ENCODE measurements around the gene SYCP2. TPM values are rescaled to one million over a fixed set of nuclear protein-coding genes. Genes with fewer than 3 reads are reported as not detected.

The SYCP2 gene
- polyA plus RNA-seq, 1 experiment = 0.24 TPM

DNA sequence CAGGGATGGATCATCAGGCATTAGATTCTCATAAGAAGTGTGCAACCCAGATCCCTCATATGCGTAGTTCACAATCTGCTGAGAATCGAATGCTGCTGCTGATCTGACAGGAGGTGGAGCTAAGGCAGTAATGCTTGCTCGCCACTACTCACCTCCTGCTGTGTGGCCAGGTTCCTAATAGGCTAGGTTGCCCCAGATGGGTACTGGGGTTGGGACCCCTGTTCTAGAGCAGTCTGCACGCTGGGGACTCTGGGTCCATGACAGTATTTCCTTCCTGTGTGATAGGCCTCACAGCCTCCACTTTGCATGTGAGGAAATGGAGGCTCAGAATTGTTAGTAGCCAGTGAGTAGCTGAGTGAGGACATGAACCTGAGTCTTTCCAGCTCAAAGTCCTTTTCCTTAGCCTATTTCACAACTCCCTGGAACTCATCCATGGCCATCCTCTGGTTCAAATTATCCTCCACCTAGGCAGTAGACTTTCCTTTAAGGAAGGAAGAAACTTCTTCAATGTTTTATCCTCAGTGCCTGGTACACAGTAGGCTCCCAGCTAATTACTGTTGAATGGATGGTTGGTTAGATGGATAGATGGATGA is 117.2 kb downstream of the SYCP2 start:
- Histone ChIP-seq H3K9me3 (ENCODE audit: control insufficient read depth, insufficient read depth, low read length) (peaks cover 27% of the 10 kb centered on the region; the same call in 1 of the 2 replicates), H3K27me3 (ENCODE audit: control insufficient read depth, insufficient read depth, low read length) (no peaks in the 10 kb centered on the region), H3K4me3 (ENCODE audit: low read depth, low read length) (no peak overlapping the region), H3K27ac (ENCODE audit: low read depth, low read length) (no peak overlapping the region)
- CTCF ChIA-PET = interaction anchor here (0.6 kb wide), 1 partner anchor 1413 kb away, joined by 3 read pairs; no protein-coding TSS in a partner anchor
- TF ChIP-seq, protein P1, sequence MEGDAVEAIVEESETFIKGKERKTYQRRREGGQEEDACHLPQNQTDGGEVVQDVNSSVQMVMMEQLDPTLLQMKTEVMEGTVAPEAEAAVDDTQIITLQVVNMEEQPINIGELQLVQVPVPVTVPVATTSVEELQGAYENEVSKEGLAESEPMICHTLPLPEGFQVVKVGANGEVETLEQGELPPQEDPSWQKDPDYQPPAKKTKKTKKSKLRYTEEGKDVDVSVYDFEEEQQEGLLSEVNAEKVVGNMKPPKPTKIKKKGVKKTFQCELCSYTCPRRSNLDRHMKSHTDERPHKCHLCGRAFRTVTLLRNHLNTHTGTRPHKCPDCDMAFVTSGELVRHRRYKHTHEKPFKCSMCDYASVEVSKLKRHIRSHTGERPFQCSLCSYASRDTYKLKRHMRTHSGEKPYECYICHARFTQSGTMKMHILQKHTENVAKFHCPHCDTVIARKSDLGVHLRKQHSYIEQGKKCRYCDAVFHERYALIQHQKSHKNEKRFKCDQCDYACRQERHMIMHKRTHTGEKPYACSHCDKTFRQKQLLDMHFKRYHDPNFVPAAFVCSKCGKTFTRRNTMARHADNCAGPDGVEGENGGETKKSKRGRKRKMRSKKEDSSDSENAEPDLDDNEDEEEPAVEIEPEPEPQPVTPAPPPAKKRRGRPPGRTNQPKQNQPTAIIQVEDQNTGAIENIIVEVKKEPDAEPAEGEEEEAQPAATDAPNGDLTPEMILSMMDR (IDR thresholded peaks at IDR 0.05; ENCODE audit: low read depth, low read length) = no peak
- no peak for DNase-seq (ENCODE audit: low read depth, low spot score)
- POLR2A ChIA-PET = no interaction called here

DNA sequence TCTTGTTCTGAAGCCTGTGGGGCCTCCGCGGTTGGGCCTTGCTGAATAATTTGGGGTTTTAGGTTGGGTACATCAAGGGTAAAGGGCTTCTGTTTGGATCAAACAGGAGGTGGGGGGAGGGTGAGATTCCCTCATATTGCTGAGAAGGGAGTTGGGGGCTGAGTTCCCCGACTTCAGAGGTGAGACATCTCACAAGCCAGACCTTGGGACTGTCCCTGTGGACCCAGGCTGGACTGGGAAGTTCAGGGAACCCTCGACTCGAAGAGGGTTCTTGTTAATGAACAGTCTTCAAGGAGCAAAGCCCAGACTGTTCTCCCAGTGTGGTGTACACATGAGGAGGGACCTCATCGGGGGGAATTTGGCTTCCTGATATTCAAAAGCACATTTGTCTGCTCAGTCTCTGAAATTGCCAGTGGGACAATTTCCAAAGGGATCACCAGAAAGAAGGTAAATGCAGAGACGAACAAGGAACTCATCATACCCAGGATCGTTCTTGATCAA is 118.5 kb downstream of the SYCP2 start:
- CTCF ChIA-PET = no interaction called here
- no peaks in the 10 kb centered on the region for H3K27me3 ChIP-seq (ENCODE audit: control insufficient read depth, insufficient read depth, low read length)
- TF ChIP-seq, protein P1 (IDR thresholded peaks at IDR 0.05; ENCODE audit: low read depth, low read length) = no peak
- H3K27ac ChIP-seq (ENCODE audit: low read depth, low read length) = no peak overlapping the region
- DNase-seq (ENCODE audit: low read depth, low spot score) = no peak
- peaks cover 24% of the 10 kb centered on the region; the same call in 1 of the 2 replicates for H3K9me3 ChIP-seq (ENCODE audit: control insufficient read depth, insufficient read depth, low read length)
- POLR2A ChIA-PET = no interaction called here
- no peak overlapping the region for H3K4me3 ChIP-seq (ENCODE audit: low read depth, low read length)

DNA sequence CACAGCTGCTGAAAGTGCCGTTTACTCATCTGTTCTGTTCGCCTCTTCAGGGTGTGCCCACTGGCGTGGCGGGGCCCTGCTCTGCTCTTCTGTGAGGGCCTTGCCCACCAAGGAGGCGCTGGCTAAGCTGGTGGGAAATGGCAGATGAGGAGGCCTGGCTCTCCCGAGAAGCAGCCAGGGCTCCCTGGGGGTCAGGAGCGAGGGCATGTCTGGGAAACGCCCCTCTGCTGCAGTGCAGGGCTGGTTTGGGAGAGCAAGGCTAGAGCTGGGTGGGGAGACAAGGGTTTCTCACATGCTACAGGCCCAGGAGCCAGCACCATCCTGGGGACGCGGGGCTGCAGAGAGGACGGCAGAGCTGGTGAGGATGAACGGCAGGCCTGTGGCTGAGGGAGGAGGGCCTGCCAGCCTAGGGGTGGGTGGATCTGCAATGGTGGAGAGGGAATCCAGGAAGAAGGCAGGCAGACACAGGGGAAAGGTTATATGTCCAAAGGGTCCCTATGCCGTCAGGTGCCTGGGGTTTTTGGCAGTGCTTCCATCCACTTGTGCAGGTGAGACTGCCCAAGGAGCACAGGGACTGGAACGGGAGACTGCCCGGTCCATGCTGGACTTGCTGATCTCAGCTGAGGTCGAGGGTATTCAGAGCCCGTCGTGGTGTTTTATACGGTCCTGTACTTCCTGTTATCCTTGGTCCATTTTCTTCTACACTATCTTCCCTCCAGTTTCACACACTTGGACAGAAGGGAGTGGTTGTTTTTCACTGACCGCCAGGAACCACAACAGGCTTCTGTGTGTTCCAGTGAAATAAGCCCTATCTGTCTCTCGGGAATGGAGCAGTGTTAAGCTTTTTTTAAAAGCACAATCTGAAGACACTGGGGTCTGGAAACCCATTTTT is 119.2 kb downstream of the SYCP2 start:
- Histone ChIP-seq H3K27ac (ENCODE audit: low read depth, low read length) (no peak overlapping the region), H3K9me3 (ENCODE audit: control insufficient read depth, insufficient read depth, low read length) (peaks cover 17% of the 10 kb centered on the region; the same call in 1 of the 2 replicates), H3K4me3 (ENCODE audit: low read depth, low read length) (no peak overlapping the region), H3K27me3 (ENCODE audit: control insufficient read depth, insufficient read depth, low read length) (no peaks in the 10 kb centered on the region)
- DNase-seq (ENCODE audit: low read depth, low spot score) = no peak
- TF ChIP-seq, protein P1 (IDR thresholded peaks at IDR 0.05; ENCODE audit: low read depth, low read length) = no peak
- ChIA-PET POLR2A (no interaction called here), CTCF (no interaction called here)

Small RNA genes within 50 kb of the gene (small RNA-seq; reads per million reads assigned to genes)
- not detected for gene RNU7-141P (ENCODE audit: insufficient read length, low read depth)

Other genes with a start within 250 kb of the SYCP2 start
- gene PPP1R3D, start 6.7 kb upstream of the SYCP2 start, polyA plus RNA-seq (2011; rRNA removed) = 2.6 and 3.1 TPM in 2 replicates
- gene FAM217B, start 6.8 kb upstream of the SYCP2 start, polyA plus RNA-seq (2011; rRNA removed) = 8.9 and 11.7 TPM in 2 replicates
- 0.05 and 0.10 TPM in 2 replicates for gene CDH26, start 24.8 kb upstream of the SYCP2 start, polyA plus RNA-seq (2011; rRNA removed)

Measured in AG04450 (cell line).